TTC549 (cell line): ENCODE results near the gene QRICH1.

ENCODE experiments used
- FAIRE-seq: peaks from 2 replicates; lab custom pipeline; 2012; peaks lifted over from hg19 to GRCh38; lab: Jason Lieb, UNC

QRICH1 gene

DNA sequence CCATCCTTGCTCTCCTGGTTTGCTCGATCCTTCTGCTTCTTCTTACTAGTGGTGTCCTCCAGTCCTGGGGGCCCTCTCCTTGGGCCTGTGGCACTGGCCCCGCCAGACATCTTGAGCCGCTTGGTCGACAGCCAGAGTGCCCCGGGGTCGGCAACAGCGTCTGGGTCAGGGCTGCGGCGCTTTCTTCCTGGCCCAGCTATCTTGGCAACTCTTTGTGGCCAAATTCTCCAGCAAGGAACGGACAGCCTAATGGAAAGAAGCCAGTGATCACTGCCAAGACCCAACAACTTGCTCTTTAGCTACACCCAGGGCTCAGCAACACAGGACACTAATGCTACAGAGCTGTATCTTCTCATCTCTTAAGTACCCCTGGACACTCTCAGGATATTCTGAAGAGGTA lies 25.2 kb upstream of the QRICH1 start:
- no peak for FAIRE-seq

DNA sequence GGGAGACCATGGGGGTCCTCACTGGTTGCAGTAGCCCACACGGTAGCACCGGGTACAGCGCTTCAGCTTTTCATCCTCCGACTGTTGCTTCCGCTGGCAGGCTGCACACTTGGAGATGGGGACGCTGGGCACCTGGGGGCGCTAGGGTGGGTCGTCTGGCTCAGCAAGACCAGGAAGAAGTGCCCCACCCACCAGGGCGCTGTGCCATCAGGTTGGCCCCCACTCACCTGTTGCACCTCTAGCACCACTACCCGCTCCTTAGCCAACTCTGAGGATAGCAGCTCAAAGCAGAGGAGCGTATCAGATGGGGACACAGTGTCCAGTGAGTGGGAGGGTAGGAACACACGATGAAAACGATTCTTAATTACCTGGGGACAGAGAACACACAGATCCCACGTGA lies 18.4 kb upstream of the QRICH1 start:
- FAIRE-seq: no peak

DNA sequence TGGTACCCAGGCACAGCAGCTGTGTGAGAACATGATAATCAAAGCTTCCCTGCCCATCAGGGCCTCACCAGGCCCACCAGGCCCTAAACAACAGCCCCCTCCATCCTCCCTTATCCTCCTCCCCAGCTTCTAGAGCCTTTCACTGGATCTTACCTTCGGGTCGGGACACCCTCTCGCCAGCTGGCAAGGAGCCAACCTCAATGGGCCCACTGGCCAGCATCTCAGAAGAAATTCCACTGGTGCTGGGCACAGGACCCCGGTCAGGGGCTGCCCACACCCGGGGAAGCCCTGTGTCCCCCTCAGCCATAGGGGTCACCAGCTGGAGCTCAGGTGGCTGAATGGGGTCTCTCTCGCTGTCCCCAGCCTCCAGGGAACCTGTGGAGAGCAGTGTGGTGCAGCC lies 17.5 kb upstream of the QRICH1 start:
- FAIRE-seq: no peak

DNA sequence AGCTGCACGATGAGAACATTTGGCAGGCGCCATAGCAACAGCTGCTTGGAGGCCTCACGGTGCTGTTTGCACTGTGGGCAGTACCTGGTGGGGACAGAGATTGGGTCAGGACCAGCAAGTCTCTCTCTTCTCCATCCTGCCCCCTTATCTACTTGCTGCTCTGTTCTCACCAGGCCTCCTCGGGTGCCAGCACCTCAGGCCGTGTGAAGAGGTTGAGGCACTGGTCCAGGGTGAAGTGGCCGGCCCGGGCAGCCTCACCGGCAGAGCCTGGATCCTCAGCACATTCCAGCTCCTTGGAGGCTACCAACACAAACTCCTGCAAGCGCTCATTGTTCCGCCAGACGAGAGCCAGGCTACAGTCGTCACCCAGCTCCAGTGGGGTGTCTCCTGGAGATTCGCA lies 16.9 kb upstream of the QRICH1 start:
- FAIRE-seq: no peak

DNA sequence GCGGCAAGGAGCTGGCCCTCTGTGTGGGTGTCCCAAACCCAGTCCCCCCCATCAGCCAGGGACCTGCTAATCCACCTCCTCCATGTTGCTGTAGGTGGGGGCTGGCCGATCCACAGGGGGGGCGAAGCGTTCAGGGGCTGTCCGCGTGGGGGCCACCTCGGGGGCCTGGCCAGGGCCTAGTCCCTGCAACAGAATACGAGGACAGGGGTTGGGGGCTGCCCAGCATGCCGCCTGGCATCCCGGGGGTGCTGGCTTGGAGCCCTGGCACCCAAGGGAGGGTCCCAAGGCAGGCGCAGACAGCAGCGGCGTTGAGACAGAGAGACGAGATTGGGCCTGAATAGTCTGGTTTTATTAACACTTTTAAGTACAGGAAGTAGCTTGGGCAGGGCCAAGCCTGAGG lies 14.5 kb upstream of the QRICH1 start:
- no peak for FAIRE-seq

DNA sequence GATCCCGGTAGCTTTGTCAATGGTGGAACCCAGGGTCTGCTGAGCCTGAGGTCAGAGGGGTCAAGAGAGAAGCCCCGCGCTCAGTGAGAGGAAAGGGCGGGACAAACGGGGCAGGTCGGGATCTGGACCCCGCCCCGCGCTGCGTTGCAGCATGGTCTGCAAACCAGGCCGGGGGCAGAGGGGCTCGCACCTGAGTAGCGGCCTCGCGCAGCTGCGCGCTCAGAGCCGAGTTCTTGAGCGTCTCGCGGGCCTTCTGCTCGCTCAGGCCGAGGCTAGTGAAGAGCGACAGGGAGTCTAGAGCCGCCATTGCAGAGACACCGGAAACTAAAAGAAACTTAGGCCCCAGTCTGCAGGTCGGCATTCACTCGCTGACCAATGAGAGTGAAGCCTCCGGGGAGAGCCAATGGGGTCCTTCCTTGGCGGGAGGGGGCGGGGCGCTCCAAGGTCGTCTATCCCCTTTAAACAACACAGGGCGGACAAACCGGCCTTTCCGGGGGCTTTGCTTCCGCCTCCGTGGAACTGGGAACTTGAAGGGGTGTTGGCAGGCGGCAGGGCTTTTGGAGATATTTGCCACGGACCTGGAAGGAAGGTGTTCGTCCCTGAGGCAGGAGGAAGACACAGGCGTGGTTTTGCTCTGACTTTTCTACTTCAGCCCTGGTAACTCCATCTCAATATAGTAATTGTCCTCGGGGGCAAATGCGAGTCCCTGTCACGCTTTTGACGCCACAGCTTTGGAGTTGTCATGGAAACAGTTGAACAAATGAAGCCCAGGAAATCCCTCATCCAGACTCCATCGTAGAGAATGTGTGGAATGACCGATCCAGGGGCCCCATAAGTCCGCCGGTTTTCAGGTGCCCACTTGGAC lies 10.8 kb upstream of the QRICH1 start, which contains the start of gene QARS1:
QARS1 (minus strand) TSS at position 331 of the 865 bp plus-strand sequence; CDS start at position 307, 24 bp downstream.
- FAIRE-seq: peak; percentile 87

DNA sequence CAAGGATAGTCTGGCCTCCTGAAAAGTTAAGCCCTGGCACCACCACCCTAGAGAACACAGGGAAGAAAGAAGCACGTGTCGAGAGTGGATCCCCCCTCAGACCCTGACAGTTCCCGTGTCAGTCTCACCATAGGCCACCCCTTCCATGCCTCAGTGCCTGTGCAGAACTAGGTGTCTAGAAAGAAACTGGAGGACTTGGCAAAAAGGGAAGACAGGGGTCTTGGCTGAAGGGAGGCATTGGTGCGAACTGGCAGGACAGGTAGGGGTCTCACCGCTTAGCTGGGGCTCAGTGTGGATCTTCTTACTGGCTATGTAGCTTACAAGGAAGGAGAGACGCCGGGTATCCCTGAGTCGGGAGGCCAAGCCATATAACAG lies 10.2 kb upstream of the QRICH1 start:
- no peak for FAIRE-seq

DNA sequence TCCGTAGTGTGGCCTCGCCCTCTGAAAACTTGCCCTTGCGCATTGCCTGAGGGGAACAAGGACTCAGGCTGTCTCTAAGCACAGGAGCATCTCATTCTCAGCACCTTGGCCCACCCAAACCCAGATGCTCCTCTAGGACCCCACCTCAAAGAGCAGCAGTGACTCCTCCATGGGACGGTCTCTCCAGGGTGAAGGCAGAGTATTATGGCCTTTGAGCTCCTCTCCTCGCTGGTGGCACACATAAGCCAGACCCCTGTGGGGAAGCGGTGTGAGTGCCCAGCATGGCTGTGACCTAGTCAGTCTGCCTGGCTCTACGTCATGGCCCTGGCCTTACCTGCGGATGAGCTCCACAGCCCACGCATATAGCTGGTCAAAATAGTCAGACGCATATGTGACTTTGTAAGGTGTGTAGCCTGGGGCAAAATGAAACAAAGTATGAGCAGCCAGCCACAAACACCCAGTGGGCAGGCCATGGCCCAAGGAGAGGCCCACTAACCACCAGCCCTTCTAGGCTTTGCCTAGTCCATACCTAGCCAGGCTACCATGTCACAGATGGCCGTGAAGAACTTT lies 6.3 kb upstream of the QRICH1 start:
- FAIRE-seq: no peak

DNA sequence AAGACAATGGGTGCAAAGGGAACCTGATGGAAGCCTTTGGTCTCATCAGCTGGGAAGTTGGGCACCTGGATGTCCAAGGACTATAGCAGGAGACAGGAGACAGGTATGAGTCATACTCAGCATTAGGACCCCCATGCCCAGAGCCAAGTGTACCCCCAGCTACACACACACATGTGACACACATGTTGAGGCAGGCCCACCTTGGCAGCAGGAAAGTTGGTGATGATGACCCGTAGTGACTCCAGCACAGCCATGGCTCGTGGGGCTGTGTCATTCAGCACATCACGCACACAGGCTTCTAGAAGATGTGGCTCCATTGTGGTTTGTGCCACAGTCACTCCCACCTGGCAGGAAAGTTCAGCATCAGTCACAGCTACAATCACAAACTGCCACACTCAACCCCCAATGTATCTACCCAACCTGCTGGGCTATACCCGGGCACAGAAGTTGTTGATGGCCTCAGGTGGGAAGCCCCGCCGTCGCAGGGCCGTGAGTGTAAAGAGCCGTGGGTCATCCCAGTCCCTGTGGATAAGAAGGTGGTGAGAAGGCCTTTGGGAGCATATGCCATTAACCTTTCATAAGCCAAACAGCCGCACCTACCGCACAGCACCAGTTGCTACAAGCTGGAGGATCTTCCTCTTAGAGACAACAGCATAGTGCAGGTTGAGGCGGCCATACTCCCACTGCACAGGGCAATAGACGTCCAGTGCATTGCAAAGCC lies 5.2 kb upstream of the QRICH1 start:
- FAIRE-seq: no peak

DNA sequence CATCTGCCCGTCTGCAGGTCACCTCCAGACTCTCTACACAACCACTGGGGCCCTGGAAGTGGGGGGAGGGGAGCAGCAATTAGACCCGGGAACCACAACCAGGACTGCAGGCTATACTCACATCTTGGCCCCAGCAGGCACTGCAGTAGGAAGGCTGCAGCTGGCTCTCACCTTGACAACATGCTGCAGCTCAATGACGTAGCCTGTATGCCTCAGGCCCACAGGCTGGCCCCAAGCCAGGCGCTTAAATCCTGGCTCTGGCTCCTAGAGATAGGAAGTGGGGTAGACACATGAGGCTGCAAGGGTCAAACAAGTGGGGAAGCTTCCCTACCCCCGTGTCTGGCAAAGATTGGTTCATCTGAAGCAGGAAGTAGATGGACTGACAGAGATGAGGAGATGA lies 4.6 kb upstream of the QRICH1 start:
- FAIRE-seq: no peak

DNA sequence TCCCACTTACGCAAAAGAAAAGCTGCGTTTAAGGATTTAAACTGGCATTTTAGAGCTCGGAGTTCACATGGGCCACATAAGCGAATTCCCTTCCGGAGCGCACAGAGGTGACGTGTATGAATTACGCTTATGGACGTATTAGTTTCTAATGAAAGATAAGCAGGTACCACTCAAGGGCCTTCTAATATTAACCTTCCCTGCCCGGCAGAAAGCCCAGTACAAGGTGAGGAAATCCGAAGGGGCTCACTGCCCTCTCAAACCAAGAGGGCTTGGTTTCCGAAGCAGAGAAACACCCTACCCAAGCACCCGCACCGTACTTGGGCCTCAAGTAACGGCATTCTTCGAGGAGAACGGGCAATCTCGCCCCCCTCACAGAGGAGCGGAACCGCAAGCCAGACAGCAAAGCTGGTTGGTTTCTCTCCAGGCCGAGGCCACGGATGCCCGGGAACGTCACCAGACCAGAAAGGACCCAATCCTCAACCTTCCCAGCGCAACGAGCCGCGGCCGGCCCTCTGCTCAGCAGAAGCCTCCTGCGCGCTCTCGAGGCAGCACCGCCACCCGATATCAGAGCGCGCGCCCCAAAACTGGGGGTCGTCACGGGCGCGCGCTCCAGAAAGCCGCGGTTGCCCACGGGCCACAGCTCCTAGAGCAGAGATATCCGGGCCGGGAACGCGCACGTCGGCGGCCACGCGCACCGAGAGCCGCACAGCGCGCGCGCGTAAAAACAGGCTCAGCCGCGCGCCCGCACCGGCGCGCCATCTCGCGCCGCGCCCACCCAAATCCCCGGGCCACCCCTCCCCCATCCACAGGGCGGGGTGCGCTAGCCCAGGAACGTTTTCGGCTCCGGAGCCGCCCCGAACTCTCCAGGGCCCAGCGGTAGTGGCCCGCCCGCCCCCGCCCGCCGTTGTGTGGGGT lies 676 bp downstream of the QRICH1 start:
- FAIRE-seq: no peak

DNA sequence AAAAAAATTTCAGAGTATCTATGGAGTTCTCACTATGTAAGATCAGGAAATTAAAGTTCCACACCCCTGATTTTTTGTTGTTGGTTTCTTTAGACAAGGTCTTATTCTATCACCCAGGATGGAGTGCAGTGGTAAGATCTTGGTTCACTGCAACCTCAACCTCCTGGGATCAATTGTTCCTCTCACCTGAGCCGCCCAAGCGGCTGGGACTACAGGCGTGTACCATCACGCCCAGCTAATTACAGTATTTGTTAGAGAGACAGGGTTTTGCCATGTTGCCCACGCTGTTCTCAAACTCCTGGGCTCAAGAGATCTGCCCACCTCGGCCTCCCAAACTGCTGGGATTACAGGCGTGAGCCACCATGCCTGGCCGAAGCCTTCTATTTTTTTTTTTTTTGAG lies 12.4 kb downstream of the QRICH1 start:
- no peak for FAIRE-seq

DNA sequence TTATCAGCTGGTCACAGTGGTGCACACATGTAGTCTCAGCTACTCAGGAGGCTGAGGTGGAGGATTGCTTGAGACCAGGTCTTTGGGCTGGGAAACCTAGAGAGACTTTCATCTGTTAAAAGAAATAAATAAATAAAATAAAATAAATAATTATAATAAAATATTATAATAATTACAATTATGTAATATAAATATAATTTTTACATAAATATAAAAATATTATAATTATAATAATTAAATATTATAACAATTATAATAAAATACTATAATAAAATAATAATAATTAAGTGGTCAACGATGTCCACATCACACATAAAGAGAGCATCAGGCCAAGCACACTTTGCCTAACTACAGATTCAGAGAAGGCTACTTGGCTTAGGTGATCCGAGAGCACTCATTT lies 14.6 kb downstream of the QRICH1 start:
- peak; percentile 87 for FAIRE-seq

DNA sequence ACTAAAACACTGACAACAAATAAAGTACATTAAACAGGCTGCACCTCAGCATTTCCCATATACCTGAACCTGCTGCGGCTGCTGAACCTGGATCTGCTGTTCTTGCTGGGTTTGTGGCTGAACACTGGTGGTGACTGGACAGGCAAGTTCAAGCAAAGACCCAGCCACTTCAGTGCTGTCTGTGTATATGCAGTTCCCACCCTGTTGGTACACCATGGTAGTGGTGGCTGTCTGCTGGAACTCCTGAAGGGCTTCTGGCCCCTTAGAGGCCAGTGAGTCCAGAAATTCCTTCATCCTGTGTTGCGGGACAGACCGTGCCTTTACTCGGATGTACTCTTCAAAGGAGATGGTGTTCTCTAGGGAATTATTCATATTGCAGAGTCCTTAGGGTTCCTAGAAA lies 17.2 kb downstream of the QRICH1 start:
- no peak for FAIRE-seq

DNA sequence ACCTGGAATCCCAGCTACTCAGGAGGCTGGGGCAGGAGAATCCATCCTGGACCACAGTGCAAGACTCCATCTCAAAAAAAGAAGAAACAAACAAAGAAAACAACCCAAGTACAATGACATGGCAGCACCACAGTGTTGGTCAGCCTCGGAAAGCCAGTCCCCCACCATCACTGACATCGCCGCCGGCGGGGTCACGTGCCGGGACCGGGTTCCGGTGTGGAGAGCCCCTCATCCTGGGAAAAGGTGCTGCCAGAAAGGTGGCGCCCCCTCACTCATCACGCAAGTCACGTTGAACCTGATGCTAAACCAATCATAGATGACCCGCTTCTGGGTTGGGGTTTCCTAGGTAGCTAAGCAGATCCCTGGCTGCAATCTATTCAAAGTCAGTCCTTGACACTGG lies 17.8 kb downstream of the QRICH1 start:
- no peak for FAIRE-seq

DNA sequence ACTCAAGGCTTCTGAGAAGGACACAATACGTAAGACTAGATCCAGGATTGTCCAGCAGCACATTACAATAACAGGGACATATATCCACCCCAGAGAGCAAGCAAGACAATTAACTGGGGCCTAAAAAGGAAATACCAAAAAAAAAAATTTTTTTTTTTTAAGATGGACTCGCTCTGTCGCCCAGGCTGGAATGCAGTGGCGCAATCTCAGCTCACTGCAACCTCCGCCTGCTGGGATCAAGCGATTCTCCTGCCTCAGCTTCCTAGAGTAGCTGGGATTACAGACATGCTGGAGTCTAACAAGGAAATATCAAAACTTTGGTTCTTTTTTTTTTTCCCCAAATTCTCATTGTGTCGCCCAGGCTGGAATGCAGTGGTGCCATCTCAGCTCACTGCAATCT lies 35.9 kb downstream of the QRICH1 start:
- no peak for FAIRE-seq

DNA sequence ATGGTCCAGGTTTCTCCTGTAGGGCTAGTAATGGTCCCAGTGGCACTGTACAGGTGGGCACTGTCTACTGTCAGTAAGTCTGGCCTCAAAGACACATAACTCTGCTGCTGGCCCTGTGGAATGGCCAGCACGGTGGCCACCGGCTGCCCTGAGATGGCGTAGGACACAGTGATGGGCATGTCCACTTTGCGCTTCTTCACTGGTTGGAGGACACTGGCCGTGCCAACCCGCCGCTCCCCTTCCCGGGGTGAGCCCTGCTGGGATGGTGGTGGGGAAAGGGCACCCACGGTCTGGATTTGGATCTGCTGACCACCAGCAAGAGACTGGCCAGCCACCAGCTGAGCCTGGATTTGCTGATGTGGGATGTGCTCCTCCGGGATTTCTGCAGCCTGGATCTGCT lies 36.6 kb downstream of the QRICH1 start:
- FAIRE-seq: no peak

DNA sequence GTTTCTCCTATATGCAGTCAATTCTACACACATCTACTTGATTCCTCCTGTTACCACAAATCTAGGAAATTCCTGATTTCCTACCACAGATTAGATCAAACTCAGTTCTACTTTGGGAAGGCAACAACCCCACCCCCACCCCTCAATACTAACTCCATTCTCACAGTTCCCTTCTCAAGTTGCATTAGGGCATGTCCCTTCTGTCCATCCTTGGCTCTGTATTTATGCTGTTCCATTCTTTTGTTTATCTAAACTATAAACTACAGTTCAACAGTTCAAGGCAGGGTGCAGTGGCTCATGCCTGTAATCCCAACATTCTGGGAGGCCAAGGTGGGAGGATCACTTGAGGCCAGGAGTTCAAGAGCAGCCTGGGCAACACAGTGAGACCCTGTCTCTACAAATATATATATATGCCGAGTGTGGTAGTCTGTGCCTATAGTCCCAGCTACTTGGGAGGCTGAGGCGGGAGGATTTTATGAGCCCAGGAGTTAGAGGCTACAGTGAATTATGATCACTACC lies 39.5 kb downstream of the QRICH1 start:
- FAIRE-seq: no peak

DNA sequence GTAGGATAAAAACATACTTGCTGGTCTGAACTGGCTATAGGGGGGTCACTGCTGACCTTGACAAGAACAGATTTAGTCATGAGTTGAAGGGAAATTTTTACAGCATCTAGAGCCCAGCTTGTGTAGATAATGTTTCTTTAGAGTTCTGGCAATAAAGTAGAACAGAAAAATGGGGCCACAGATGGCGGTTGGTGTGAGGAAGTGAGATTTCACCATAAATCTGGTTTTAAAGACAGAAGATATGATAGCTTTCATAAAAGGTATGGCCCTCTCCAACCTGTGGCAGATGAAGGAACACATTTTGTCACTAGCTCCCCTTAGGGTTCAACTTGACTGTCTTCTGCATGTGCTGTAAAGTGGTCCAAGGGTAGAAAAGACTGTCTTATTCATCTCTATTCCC lies 40.3 kb downstream of the QRICH1 start:
- no peak for FAIRE-seq

DNA sequence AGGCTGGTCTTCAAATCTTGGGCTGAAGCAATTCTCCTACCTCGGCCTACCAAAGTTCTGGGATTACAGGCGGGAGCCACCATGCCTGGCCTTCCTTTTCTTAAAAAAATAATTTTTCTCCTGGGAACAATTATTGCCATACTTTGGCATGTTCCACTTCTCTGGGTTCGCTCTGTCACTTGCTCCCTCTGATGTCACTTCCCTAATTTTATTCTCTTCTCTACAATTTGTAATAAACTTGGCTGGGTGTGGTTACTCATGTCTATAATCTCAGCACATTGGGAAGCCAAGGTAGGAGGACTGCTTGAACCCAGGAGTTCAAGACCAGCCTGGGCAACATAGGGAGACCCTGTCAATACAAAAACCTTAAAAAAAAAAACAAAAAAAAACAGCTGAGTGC lies 58.6 kb downstream of the QRICH1 start:
- no peak for FAIRE-seq

DNA sequence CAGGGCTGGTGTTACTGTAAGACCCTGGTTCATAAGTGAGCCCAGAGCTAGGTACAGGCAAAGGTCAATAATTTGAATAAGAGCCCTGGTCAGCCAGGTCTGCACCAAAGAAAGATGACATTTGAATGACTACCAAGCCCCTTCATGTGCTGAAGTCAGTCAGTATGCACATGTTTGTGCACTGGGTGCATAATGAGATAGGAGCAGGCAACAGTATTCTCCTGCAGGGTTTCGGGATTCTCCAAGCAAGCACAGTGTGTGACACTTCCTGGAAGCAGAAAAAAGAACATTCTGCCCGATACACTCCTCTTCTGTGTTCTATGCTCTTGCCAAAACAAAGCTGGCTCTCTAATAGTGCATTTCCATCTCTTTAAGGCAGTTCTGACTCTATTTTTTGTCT lies 59.2 kb downstream of the QRICH1 start:
- FAIRE-seq: no peak

DNA sequence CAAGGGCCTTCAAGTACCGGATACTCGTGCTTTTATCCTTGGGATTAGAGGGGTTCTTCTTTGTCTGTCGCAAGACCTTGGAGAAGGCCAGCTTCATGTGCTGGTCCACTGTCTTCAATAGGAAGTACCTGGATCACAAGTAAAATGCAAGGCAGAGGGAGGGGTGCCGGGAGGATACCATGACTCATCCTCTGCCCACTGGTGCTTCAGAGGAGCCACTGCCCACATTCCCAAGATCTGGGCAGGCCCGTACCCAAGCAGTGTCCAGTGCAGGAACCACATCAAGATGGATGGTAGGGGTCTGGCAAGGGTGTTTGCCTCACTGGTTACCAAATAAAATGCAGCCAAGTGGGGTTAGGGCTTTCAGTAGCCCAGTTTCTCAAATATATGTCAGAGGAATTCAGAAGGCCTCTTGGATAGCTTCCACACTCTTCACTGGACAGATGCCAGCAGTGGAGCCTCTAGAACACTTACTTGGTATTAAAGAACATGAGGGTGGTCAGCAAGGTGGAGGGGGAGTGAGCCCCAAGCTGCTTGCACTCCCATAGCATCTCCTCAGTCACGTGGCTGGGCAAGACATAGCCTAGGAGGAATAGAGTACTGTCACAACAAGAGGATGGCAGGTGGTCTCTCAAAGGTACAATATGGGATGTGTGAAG lies 61.1 kb downstream of the QRICH1 start:
- no peak for FAIRE-seq
